Measurements from ENCODE around the gene SENP5.

SENP5 gene

DNA sequence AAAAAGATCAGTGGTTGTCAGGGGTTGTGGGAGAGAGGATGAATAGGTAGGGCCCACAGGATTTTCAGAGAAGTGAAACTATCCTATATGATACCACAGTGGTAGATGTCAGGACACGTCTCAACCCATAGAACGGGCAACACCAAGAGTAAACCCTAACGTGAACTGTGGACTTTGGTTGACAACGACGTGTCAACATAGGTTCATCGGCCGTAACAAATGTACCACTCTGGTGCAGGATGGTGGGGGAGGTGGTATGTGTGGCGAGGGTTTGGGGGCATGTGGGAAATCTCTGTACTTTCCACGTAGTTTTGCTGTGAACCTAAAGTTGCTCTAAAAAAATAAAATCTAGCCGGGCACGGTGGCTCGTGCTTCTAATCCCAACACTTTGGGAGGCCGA, 113.9 kb downstream of the SENP5 start:
- H3K27me3 ChIP-seq (replicated peaks; ENCODE audit: control insufficient read depth, insufficient read depth, low read length, poor library complexity, severe bottlenecking): no peaks in the 10 kb centered on the region
- no peak overlapping the region for H3K27ac ChIP-seq (ENCODE audit: insufficient read depth, low read length, poor library complexity, severe bottlenecking)
- DNase-seq: no peak
- no peak overlapping the region for H3K4me3 ChIP-seq (ENCODE audit: insufficient read depth, low read depth, low read length, poor library complexity, severe bottlenecking)
- H3K36me3 ChIP-seq (ENCODE audit: control insufficient read depth, insufficient read depth, low read length): no peaks in the 10 kb centered on the region
- no peaks in the 10 kb centered on the region for H3K9me3 ChIP-seq (ENCODE audit: control insufficient read depth, low read length)
- H3K4me1 ChIP-seq (ENCODE audit: control insufficient read depth, insufficient read depth, low read length, poor library complexity, severe bottlenecking): no peaks in the 10 kb centered on the region

DNA sequence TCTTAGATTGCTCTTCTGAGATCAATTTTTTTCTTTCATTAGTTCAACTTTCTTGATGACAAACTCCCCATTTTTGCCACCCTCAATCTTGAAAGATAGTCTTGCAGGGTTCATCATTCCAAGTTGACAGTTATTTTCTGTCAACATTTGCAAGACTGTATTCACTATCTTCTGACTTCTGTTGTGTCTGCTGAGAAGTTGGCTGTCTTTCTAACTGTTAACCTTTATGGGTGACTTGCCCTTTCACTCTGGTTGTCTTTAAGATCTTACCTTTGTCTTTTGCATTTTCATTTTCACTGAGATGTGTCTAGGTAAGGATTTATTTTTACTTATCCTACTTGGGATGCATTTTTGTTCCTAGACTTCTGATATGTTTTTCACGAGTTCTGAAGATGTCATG, 115.5 kb downstream of the SENP5 start:
- no peaks in the 10 kb centered on the region for H3K9me3 ChIP-seq (ENCODE audit: control insufficient read depth, low read length)
- no peak for DNase-seq

More for the DNA sequence above, 115.5 kb downstream of the SENP5 start:
- H3K27ac ChIP-seq (ENCODE audit: insufficient read depth, low read length, poor library complexity, severe bottlenecking): no peak overlapping the region
- no peaks in the 10 kb centered on the region for H3K36me3 ChIP-seq (ENCODE audit: control insufficient read depth, insufficient read depth, low read length)
- no peaks in the 10 kb centered on the region for H3K27me3 ChIP-seq (replicated peaks; ENCODE audit: control insufficient read depth, insufficient read depth, low read length, poor library complexity, severe bottlenecking)
- no peak overlapping the region for H3K4me3 ChIP-seq (ENCODE audit: insufficient read depth, low read depth, low read length, poor library complexity, severe bottlenecking)
- H3K4me1 ChIP-seq (ENCODE audit: control insufficient read depth, insufficient read depth, low read length, poor library complexity, severe bottlenecking): no peaks in the 10 kb centered on the region
